HFF-Myc (cell line): ENCODE results near the gene SMURF2.
A peak's percentile ranks its signal among the peaks of the same experiment; 100 is the strongest.

Source experiments
- DNase-seq: peaks from one replicate; pipeline ENCODE4 v3.0.0-alpha.2; 2011; ENCODE audit warnings: low read depth; ENCODE audit errors: extremely low read depth
- H3K4me3 ChIP-seq: replicated peaks from 2 replicates; pipeline ENCODE4 v1.5.1; 2011; ENCODE audit warnings: low read depth, mild to moderate bottlenecking, control low read depth, low read length
- CTCF ChIP-seq: IDR thresholded peaks from 2 replicates; pipeline ENCODE4 v1.5.1; 2012; ENCODE audit warnings: mild to moderate bottlenecking, low read depth, low read length, control low read depth; ENCODE audit errors: missing control alignments

Gene SMURF2

GRCh38 chr17:64507413-64507782 is 154.7 kb downstream of the SMURF2 start:
- peak; percentile 61 for DNase-seq

GRCh38 chr17:64506576-64507412 is 155.3 kb downstream of the SMURF2 start, which contains the start of gene CEP95:
Gene CEP95 (plus strand): TSS chr17:64506977. CDS start chr17:64507098, 121 bp downstream.
- TF ChIP-seq CTCF = no peak
- peak within 1 kb of the TSS; percentile 98 for H3K4me3 ChIP-seq
- peak; percentile 88 for DNase-seq

More at GRCh38 chr17:64507413-64507782, 154.7 kb downstream of the SMURF2 start:
- peak; percentile 44 for TF ChIP-seq CTCF
- H3K4me3 ChIP-seq = peak overlapping the region; percentile 98

- DNase-seq = peak; percentile 91
- peak within 1 kb of the TSS; percentile 98 for H3K4me3 ChIP-seq
- TF ChIP-seq CTCF = no peak
These were observed 155.9 kb downstream of the SMURF2 start, which contains the start of gene DDX5 for GRCh38 chr17:64506201-64506575. Gene DDX5 (minus strand): TSS chr17:64506289. CDS start chr17:64506119, 170 bp downstream.

DNA sequence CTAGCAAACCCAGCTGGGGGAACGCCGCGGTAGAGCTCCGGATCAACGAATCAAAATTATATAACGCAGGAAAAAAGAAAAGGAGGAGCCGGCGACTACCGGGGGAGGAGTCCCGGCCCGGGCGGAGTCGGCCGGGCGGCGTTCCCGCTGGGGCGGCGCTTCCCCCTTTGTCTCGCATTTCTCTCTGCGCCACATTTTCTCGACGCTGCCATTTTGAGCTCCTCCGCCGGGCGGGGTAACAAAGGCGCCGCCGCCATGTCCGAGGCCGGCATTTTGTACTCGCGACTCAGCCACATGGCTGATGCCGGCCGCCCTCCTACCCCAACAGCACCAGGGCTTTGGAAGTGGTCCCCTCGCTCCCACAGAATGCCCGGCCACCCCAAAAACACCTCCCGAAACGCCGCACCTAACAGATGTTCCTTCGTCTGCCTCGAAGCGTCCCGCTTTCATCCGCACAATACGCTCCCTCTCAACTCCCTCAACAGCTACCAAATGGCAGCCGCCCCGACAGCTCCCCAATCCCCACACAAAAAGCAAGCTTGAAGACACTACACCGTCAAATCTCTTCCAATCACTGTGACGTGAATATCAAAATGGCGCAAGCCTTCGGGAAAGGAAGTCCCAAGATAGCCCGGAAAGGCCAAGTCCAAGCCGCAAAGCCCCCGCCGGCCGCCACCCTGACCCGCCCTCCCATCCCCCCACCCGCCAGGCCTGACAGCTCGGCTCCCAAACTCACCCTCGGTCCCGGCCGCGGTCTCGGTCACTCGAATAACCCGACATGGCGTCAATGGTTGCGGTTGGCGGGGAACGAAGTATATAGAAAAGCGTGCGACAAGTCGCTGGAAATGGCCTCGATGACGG is 156.5 kb downstream of the SMURF2 start:
- peak overlapping the region; percentile 98 for H3K4me3 ChIP-seq
- DNase-seq = peak; percentile 57
- no peak for TF ChIP-seq CTCF

GRCh38 chr17:64504769-64505339 is 157.3 kb downstream of the SMURF2 start:
- no peak for DNase-seq
- peak overlapping the region; percentile 98 for H3K4me3 ChIP-seq
- no peak for TF ChIP-seq CTCF
